Peyer's patch (tissue), 4 donors: ENCODE results near the gene VASH1.

ENCODE experiments used
- CTCF ChIP-seq, 6 experiments: fragments of 450-650 bp in 4 of 6; fragments of 200-600 bp in 2 of 6; sonication (generic) in 1 of 6; IDR thresholded peaks; one replicate each; pipeline ENCODE4 v1.5.1; 2017 to 2019; ENCODE audit warnings: antibody characterized with exemption in 6 of 6, mild to moderate bottlenecking in 3 of 6, moderate library complexity in 1 of 6
- POLR2A ChIP-seq, 2 donors: fragments of 450-650 bp; IDR thresholded peaks; one replicate each; pipeline ENCODE4 v1.5.1; 2017; ENCODE audit warnings: antibody characterized with exemption in 2 of 2, mild to moderate bottlenecking in 2 of 2, moderate library complexity in 2 of 2

DNA sequence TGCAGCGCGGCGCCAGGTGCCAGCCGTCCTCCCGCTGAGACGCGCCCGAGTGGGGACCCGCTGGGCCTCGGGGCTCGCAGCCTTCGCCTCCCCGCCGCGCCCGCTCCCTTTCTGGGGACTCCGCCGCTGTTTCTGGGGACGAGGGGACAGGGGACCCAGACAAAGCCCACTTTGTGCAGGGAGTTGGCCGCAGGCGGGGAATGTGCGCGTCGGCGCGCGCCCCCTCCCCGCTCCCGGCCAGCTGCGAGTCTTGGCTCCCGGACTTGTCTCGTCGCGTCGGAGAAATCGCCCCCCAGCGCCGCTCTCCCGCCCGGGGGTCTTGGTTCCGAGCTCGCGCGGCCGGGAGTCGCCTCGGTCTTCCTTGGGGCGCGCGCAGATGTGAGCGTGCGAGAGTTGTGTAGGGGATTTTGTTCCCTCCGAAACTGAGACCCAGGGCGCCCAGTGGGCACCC, 717 bp downstream of the VASH1 start:
- no peak for TF ChIP-seq CTCF (IDR thresholded peaks at IDR 0.05)
- TF ChIP-seq POLR2A (IDR thresholded peaks at IDR 0.05), result no peak
